Tongue (tissue), 2 donors: Measurements from ENCODE around the gene COBL. TPM values are rescaled to one million over a fixed set of nuclear protein-coding genes. Genes with fewer than 3 reads are reported as not detected.

Experiments
- DNase-seq: peaks from one replicate; pipeline ENCODE4 v3.0.0-alpha.2; 2015
- total RNA-seq: library from RNA; depleted of rRNA; stranded (reverse); fragments of >200 nt; gene quantifications from one replicate; pipeline ENCODE4 v1.2.3, GENCODE V29; 2014

Gene COBL
- total RNA-seq, 1 donor from 2014 or later: 87.7 TPM

DNA sequence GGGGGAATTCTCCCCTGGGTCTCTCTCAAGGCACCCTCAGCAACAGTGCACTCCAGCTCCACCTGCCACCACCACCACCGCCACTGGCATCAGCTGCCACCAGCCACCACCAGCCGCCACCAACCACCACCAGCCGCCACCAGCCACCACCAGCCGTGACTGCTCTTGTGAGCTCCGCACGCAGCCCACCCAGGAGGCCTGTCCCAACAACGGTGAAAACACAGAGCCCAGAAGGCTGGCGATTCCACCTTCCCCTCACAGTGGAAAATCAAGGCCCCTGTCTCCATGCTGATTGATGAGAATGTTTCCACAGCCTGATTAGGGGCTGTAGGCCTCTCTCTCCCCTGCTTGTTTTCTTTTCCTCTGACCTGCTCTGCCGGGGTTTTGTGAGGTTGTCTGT is 41.1 kb downstream of the COBL start:
- no peak for DNase-seq

- DNase-seq: no peak
Measured at GRCh38 chr7:51274955-51275354, 41.7 kb downstream of the COBL start.

GRCh38 chr7:51274001-51274400 is 42.6 kb downstream of the COBL start:
- DNase-seq: no peak

GRCh38 chr7:51273360-51273759 is 43.2 kb downstream of the COBL start:
- DNase-seq: no peak

- DNase-seq: no peak
Measured at GRCh38 chr7:51270965-51271364, 45.6 kb downstream of the COBL start.

DNA sequence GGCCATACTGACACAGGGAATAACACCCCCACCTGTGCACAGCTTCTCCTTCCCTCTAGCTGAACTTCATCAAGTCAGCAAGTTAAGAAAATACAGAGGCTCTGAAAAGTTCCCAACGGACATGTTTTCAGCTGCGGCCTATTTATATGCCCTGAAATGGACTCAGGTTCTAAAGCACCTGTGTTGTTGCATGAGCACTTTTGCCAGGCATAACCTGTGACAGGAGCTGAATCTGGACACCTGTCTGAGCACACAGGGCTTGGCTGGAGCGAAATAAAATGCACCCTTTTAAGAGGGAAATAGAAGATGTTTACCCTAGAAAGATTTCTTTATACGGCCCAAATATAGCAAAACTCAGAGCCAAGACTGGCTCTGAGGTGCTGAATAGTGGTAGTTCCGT is 46.7 kb downstream of the COBL start:
- no peak for DNase-seq

GRCh38 chr7:51269321-51269720 is 47.3 kb downstream of the COBL start:
- DNase-seq: no peak

GRCh38 chr7:51268859-51269258 is 47.8 kb downstream of the COBL start:
- no peak for DNase-seq

GRCh38 chr7:51267169-51267568 is 49.4 kb downstream of the COBL start:
- DNase-seq: no peak

GRCh38 chr7:51265066-51265907 is 51.3 kb downstream of the COBL start:
- no peak for DNase-seq

GRCh38 chr7:51263631-51264484 is 52.8 kb downstream of the COBL start:
- no peak for DNase-seq

- no peak for DNase-seq
Measured at GRCh38 chr7:51262796-51263531, 53.6 kb downstream of the COBL start.

DNA sequence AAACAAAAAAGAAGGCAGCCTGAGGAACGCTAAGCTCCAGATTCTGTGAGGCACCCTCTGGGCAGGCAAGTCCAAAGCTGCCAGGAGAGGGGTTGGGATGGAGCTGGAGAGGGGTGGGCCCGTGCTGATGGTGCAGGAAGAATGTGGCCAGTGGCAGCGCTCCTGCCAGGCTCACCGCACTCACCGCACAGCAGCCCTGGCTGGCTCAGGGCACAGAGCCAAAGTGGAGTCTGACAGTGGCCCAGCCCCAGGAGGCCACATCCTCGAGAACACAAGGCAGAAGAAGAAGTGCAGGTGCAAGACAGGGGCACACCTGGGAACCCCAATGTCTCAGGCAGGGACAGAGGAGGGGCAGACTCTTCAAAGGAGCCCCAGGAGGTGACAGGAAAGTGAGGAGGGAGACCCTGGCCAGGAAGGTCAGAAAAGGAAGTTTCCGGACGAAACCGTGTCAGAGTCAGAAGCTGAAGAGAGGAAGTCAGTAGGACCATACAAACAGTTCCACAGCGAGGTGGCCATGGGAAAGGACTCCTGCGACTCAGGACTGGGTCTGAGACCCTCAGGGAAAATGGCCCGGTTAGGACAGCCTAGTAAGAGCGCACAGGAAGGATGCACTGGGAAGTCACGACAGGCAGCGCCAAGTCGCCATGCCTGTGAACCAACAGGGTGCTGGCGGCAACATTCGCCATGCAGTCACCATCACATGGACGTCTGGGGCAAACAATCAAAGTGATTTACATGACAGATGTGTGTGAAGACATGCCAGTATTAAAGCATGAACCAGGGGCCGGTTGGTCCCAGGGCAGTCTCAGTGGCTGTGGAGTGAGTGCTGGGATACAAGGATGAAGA is 54.4 kb downstream of the COBL start:
- DNase-seq: no peak

- DNase-seq: no peak
Measured at GRCh38 chr7:51261117-51261835, 55.3 kb downstream of the COBL start.

DNA sequence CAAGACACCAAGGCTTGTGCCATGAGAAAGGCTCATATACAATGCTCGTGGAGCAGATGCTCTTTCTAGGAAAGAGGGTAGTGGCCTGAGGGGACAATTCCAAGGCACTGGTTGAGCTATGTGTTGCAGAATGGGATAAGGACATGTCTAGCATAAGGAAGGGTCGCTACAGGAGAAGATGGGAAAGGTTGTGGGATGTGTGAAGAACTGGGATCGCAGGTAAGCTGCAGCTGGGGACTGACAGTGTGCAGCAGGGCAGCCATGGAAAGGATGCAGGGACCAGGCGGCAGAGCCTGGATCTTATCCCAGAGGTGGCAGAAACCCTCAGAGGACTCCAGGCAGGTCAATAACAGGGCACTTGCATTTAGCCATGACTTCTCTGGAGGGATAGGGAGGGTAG is 56.1 kb downstream of the COBL start:
- no peak for DNase-seq

- DNase-seq: no peak
Measured at GRCh38 chr7:51259766-51260165, 56.8 kb downstream of the COBL start.

DNA sequence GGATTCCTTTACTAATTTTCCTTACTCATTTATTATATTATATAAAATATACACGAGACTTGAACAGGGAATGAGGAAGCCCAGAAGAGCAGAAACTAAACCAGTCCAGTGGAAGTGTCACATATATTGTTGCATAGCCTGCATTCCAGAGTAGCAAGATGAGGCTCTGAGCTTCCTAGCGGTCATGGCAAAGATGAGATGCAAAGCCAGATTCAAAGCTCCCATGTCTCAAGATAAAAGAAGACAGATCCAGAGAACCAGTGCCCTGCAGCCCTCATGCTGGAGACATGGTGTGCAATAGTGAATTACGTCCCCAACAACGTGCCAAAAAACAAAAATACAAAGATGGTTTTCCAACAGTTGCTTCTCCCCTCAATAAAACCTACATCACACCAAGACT is 59.7 kb downstream of the COBL start:
- no peak for DNase-seq

DNA sequence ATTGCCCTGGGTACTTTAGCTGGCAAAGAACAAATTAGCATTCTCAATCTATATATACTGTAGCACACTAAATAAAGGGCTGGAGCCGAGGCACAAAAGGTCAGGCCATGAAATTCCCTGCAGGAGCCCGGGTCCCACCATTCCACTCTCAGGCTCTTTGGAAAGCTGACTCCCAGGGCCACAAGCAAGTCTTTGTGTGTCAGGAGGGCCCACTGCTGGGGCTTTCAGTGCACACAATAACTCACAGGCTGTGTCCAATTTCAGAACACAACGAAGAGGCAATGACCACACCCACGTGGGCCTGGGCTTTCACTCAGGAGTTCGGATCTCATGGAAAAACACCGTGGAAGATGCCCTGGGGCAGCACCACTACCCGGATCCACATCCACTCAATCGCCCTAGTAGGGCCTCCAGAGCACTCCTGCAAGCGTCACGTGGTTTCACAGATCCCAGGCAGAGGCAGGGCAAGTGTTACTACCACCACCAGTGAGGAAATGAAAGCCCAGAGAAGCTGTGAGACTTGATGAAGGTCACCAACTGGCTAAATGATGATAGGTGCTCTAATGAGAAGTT is 60.3 kb downstream of the COBL start:
- DNase-seq: peak; percentile 74

DNA sequence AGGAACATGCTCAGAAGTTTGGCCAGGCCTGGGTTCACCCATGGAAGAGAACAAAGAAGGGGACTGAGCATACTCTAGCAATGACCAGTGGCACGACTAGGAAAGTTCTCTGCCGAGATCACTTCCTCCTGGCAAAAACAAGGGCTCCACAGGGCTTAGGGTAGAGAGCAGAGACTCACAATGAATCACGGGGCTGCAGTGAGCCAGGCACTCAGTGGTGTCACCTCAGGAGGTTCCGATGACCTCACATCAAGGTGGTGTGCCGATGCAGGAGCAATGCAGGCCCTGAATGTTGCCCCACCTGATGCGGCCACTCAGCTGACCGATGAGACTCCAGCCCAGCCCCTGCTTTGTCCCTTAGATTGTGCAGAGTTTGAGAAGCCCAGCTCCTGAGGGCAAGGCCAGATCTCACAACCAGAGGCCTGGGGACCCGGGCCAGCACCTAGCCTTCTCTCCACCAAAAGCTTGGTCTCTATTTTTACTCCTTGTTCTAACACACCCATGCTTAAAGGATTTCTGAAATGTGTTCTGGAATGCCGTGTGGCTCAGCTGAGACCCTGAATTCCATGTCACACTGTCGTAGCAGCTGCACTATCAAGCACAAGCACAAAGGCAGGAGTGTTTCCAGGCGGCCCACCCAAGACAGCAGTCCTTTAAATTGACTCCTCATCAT is 60.9 kb downstream of the COBL start:
- DNase-seq: peak; percentile 88

GRCh38 chr7:51255036-51255435 is 61.6 kb downstream of the COBL start:
- DNase-seq: no peak
